SK-N-DZ (cell line): ENCODE measurements around the gene TRMU.

ENCODE experiments used
- DNase-seq: peaks from one replicate; pipeline ENCODE4 v3.0.0-alpha.2; 2015; ENCODE audit warnings: low spot score

TRMU gene

GRCh38 chr22:46368871-46369715 lies 33.6 kb downstream of the TRMU start:
- DNase-seq, result no peak

GRCh38 chr22:46369716-46370583 lies 34.4 kb downstream of the TRMU start:
- no peak for DNase-seq

- no peak for DNase-seq
Measured at GRCh38 chr22:46370584-46371291, 35.2 kb downstream of the TRMU start.

DNA sequence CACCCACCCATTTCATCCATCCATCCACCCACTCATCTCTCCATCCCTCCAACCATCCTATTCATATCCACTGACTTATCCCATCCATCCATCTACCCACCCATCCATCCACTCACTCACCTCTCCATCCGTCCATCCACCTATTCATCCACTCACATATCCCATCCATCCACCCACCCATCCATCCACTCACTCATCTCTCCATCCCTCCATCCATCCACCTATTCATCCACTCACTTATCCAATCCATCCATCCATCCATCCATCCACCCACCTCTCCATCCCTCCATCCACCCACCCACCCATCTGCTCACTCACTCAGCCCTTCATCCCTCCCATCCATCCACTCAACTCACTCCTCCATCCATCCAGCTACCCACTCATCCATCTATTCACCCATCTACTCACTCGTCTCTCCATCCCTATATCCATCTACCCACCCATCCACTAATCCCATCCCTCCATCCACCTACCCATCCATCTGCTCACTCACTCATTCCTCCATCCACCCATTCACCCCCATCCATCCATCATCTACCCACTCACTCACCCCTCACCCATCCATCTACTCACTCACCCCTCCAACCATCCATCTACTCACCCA lies 36.2 kb downstream of the TRMU start:
- DNase-seq, result no peak

DNA sequence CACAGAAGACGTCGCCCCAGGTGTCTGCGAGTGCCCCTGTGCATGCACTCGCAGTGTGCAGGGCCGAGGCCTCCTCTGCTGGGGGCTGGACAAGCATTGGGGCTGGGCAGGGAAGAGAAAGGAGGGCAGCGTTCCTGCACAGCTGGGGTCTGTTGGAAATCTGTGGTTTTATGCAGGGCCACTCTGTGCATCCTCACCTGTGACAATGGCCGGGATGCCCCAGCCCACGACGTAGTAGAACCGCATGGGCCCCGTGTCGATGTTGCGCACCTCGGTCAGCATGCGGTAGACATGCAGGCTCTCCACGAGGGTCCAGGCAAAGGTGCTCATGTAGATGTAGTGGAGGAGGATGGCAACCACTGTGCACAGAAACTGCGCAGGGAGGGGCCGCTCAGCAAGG lies 37.2 kb downstream of the TRMU start:
- DNase-seq, result no peak

DNA sequence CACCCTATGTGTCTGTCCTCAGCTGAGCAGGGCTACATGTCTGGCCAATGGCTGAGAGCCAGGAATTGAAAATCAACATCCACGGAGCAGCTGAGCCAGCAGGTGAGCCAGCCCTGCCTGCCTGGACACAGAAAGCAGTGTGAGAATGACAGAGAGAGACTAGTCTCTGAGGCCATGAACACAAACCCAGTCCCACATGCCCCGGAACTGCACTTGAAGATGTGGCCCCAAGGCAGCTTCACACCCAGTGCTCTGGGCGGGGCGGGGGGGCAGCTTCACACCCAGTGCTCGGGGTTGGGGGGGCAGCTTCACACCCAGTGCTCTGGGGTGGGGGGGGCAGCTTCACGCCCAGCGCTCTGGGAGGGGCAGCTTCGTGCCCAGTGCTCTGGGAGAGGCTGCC lies 37.6 kb downstream of the TRMU start:
- DNase-seq, result no peak

- DNase-seq, result no peak
Measured at GRCh38 chr22:46373921-46374662, 38.6 kb downstream of the TRMU start.

- DNase-seq, result no peak
Measured at GRCh38 chr22:46374663-46375474, 39.4 kb downstream of the TRMU start.

DNA sequence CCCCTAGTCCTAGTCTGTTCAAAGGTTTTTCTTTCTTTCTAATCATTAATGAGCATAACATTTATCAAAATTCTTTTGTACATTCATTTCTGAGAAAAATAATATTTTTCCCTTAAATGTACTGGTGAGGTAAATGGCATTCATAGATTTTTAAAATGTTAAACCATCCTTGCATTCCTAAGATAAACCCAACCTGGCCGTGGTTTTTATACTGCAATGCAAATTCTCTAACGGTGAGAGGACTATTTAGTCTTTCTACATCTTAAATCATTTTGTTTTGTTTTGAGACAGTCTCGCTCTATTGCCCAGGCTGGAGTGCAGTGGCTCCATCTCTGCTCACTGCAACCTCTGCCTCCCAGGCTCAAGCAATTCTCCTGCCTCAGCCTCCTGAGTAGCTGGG lies 40.6 kb downstream of the TRMU start:
- no peak for DNase-seq

- no peak for DNase-seq
Measured at GRCh38 chr22:46376908-46377524, 41.5 kb downstream of the TRMU start.

DNA sequence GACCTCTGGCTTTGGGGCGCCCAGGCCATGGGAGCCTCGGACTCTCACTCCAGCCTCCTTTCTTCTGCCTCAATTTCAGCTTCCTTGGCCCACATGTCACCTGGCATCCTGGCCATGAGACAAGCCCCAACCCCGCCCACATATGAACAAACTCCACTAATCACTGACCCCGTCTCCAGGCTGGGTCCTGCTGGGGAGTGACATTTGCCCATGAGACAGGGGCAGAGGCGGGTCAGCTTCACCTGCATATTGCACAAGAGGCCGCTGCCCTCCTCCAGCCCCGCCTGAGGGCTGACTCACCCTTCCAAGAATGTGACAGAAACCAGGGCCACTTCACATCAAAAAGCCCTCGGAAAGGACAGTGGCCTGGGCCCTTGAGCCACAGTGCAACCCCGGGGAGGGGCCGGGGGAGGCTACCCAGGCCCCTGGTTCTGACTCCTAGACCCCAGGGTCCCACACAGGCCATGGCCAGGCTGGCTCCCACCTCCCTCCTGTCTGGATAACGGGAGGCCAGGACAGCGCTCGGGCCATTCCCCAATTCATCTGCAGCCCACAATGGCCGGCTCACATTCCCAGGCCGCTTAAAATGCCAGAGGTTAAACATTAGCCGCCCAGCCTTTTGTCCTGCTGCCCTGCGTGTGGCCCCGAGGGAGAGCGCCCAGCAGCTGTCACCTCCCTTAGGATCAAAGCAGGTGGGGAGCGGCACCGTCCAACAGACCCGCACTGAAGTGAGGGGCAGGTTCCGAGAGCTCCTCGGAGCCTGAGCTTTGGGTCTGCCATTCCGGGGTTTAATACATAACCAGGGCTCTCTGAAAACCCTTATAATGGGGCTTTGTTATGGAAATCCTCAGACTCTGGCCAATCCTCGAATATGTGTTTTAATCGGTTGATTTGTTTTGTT lies 42.3 kb downstream of the TRMU start:
- no peak for DNase-seq

GRCh38 chr22:46378426-46379065 lies 43.0 kb downstream of the TRMU start:
- DNase-seq, result no peak

DNA sequence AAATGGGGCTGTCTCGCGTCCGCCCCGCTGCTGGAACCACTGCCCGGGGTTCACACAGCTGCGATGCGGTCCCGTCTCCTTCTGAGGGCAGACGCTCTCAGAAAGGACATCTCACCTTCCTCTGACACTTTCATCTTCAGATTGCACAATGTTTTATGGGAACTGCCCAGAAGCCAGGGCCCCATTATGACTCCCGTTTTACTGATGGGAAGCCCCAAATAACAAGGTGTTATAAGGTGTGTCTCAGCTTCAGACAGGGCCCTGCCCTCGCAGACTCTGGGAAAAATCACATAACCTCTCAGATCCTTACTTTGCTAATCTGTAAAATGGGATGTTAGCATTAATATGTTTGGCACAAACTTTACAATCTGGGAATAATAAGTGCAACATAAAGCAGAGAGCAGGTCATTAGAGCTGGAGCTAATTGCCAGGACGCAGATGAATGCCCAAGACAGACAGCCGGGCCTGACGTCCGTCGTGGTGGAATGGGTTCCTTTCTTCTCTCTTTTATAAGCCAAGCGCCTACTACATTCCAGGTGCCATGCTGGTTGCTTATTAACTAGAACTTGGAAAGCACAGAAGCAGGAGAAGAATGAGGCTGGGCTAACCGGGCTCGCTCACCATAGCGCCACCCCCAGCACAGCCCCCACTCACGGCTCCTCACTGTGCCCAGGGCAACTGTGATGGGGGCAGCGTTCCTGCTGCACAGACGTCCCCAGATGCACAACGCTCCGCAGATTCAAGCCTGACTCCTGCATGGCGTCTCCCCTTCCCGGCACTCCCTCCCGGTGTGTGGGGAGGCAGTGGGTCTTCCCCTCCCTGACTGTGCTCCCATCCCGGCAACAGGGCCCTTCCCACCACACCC lies 43.8 kb downstream of the TRMU start:
- no peak for DNase-seq

- no peak for DNase-seq
Measured at GRCh38 chr22:46380069-46380468, 44.6 kb downstream of the TRMU start.

DNA sequence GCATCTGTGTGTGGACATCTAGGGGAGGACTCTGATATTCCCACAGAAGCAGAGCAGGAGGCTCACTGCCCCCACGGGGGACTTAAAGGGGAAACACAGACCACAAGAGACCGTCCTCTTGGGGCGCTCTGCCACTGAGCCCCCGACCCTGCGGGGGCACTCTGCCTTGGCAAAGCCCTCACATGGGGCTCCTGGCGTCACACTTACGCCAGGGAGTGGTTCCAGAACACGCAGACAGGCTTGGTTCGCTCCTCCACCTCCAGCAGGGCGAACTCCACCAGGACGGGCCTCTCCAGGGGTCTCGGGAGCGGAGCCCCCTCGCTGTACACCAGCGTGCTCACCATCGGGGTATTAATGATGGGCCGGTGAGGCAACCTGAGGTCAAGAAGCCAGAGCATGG lies 45.1 kb downstream of the TRMU start:
- no peak for DNase-seq

DNA sequence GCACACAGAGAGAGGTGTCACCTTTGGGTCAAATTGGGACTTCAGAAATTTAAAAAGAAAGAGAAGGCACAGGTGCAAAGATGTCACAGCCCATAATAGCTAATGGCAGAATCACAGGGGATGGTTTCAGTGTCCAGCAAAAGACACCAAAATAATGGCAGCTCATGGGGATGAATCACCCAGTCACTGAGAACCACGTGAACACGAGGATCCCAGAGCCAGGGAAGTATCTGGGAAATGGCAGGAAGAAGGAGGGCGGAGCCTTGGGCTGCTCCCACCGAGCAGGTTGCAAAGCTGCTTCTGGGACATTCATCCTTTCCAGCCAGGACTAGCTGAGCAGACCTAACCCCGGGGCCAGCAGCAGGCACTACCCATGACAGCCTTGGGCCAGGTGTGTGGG lies 45.6 kb downstream of the TRMU start:
- no peak for DNase-seq

DNA sequence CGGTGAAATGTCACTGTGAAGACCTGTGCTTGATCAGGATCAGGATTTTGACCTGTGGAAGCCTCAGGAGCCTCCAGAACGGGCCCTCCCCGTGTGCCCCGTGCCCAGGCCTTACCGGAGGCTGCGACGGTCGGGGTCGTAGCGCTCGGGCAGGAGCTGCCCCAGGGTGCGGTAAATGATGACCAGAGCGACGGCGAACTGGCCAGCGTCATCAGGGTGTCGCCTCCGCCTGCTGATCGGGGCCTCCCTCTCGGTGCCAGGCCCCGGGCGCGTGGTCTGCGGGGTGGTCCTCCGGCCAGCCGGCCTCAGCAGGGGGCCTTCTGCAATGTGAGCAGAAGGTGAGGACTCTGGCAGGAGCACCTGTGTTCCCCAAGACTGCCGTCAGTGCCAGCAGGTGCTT lies 46.2 kb downstream of the TRMU start:
- DNase-seq, result no peak
